GM18867 (cell line): Measurements from ENCODE around the gene AARSD1.
"Not testable (repeated sequence)": the region's sequence is repeated elsewhere in the genome, so short reads cannot be mapped to it uniquely, and the experiment has no call there.

Source experiments
- ATAC-seq: cut with Tn5 transposase; IDR thresholded peaks from one replicate; pipeline ENCODE4 v1.9.1; 2021; ENCODE audit warnings: mild to moderate bottlenecking, moderate library complexity; ENCODE audit not compliant: unreplicated experiment

The AARSD1 gene

GRCh38 chr17:42964161-42964932, at the start of gene AARSD1:
AARSD1 (minus strand) TSS chr17:42964454; CDS start chr17:42964440, 14 bp downstream.
- ATAC-seq: peak; percentile 82

GRCh38 chr17:43013296-43013695, 49.0 kb upstream of the AARSD1 start:
- ATAC-seq: no peak

GRCh38 chr17:43011728-43012472, 47.6 kb upstream of the AARSD1 start:
- no peak for ATAC-seq

- no peak for ATAC-seq
Observed at GRCh38 chr17:43010667-43011308, 46.5 kb upstream of the AARSD1 start.

- ATAC-seq: peak; percentile 78
Observed at GRCh38 chr17:43006639-43007551, 42.6 kb upstream of the AARSD1 start, which contains the start of gene IFI35. IFI35 (plus strand) TSS chr17:43006784; CDS start chr17:43006948, 164 bp downstream.

GRCh38 chr17:43003542-43004172, 39.4 kb upstream of the AARSD1 start:
- no peak for ATAC-seq

GRCh38 chr17:43000894-43001293, 36.6 kb upstream of the AARSD1 start:
- ATAC-seq: not testable (repeated sequence)

- ATAC-seq: no peak
Observed at GRCh38 chr17:42999003-42999525, 34.8 kb upstream of the AARSD1 start.

GRCh38 chr17:42997984-42998938, 34.0 kb upstream of the AARSD1 start, which contains the start of gene RPL27:
RPL27 (plus strand) TSS chr17:42998419; CDS start chr17:42998751, 332 bp downstream.
- ATAC-seq: peak; percentile 93

- no peak for ATAC-seq
Observed at GRCh38 chr17:42997390-42997983, 33.2 kb upstream of the AARSD1 start.

- not testable (repeated sequence) for ATAC-seq
Observed at GRCh38 chr17:42993913-42994312, 29.7 kb upstream of the AARSD1 start.

- ATAC-seq: no peak
Observed at GRCh38 chr17:42992872-42993271, 28.6 kb upstream of the AARSD1 start.

GRCh38 chr17:42991471-42991870, 27.2 kb upstream of the AARSD1 start:
- no peak for ATAC-seq

- no peak for ATAC-seq
Observed at GRCh38 chr17:42989726-42990652, 25.7 kb upstream of the AARSD1 start.

- no peak for ATAC-seq
Observed at GRCh38 chr17:42989141-42989540, 24.9 kb upstream of the AARSD1 start.

- ATAC-seq: no peak
Observed at GRCh38 chr17:42985225-42985624, 21.0 kb upstream of the AARSD1 start.

- no peak for ATAC-seq
Observed at GRCh38 chr17:42982266-42982665, 18.0 kb upstream of the AARSD1 start.
